ENCODE results near the gene GAB3.

DNA sequence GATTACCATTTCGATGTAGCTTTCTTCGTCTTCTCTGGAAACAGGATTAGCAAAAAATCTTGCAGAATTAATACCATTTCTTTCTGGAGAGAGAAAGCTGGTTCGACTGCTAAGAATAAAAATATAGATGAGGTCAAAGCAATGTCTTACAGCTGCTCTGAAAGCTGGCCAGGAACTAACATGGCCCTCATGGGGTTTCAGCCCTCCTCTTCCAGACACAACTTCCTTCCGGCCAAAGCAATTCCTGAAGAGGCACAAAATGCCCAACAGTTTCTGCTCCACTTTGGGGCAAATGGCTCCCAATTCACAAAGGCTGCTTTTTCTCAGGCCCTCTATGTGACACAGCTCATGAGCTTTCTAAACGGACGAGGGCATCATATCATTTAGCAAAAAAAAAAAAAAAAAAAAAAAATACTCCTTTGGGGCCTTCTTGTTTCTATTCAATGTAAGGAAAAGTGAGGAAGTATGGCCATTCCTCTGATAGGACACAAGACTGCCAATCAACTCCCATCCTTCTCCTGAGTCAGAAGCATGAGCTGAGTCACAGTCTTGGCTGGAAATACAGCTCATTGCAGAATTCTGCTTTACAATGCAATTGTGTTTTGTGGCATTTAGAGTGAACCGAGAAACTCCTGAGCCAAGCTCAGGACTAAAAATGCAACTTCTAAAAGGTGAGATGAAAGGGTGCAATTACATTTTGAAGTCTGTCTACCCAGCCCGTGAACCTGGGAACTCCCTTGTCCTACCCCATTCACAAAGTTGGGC is 54.8 kb downstream of the GAB3 start:
- TF ChIP-seq POLR2AphosphoS5 (IDR thresholded peaks at IDR 0.05; ENCODE audit: low read depth, low read length) (no peak), POLR2A (IDR thresholded peaks at IDR 0.05; ENCODE audit: low read depth, low read length) (no peak), SPI1 (IDR thresholded peaks at IDR 0.05; ENCODE audit: low read depth, low read length) (no peak), POU2F2 (IDR thresholded peaks at IDR 0.05; ENCODE audit: low read depth, low read length) (no peak)

Measured in GM12891 (cell line).